PC-3 (cell line): ENCODE data around the gene CYP4V2. TPM values are rescaled to one million over a fixed set of nuclear protein-coding genes. Genes with fewer than 3 reads are reported as not detected.

Experiments used
- ATAC-seq: fragments of 200-7000 bp; cut with Tn5 transposase; 2 replicates; pipeline ENCODE4 v1.9.1; 2020; ENCODE audit warnings: mild to moderate bottlenecking, moderate library complexity
- BruUV-seq: library from RNA; stranded (reverse); fragments of 400-500 nt; replicated peaks from 2 replicates; lab custom pipeline; 2021; lab: Mats Ljungman, UMichigan
- CTCF ChIA-PET: fragments of 300-600 bp; sonication (Branson Sonifier 250); formaldehyde crosslinking; loops from one replicate; lab custom pipeline; 2022; ENCODE audit warnings: antibody characterized with exemption; lab: Charles Lee
- POLR2A ChIA-PET: fragments of 300-600 bp; sonication (Branson Sonifier 250); formaldehyde crosslinking; loops from one replicate; lab custom pipeline; 2022; ENCODE audit warnings: antibody characterized with exemption; ENCODE audit not compliant: unreplicated experiment; lab: Charles Lee
- DNase-seq: peaks from one replicate; pipeline ENCODE4 v3.0.0-alpha.2; 2015
- H2AFZ ChIP-seq: fragments of 300-600 bp; sonication (generic); 2 replicates; pipeline ENCODE4 v1.6.0; 2016; ENCODE audit warnings: antibody characterized with exemption, low read length
- H3F3A ChIP-seq: fragments of 300-600 bp; sonication (generic); one replicate; pipeline ENCODE4 v1.6.0; 2017; ENCODE audit warnings: antibody characterized with exemption, low read length, control low read depth, mild to moderate bottlenecking; ENCODE audit not compliant: unreplicated experiment
- H3K27ac ChIP-seq: fragments of 300-600 bp; sonication (generic); 2 replicates; pipeline ENCODE4 v1.5.1; 2016; ENCODE audit warnings: mild to moderate bottlenecking, low read length
- H3K27me3 ChIP-seq: fragments of 300-600 bp; sonication (generic); 2 replicates; pipeline ENCODE4 v1.6.1; 2016; ENCODE audit warnings: low read length, mixed read lengths
- H3K36me3 ChIP-seq: fragments of 300-600 bp; sonication (generic); 2 replicates; pipeline ENCODE4 v1.6.1; 2016; ENCODE audit warnings: low read depth, mixed run types, low read length, mixed read lengths
- H3K4me1 ChIP-seq: fragments of 300-600 bp; sonication (generic); 2 replicates; pipeline ENCODE4 v1.5.1; 2016; ENCODE audit warnings: low read length; ENCODE audit not compliant: insufficient read depth
- H3K4me2 ChIP-seq: fragments of 300-600 bp; sonication (generic); 2 replicates; pipeline ENCODE4 v1.6.0; 2016; ENCODE audit warnings: low read length
- H3K4me3 ChIP-seq: fragments of 300-600 bp; sonication (generic); 2 replicates; pipeline ENCODE4 v1.5.1; 2016; ENCODE audit warnings: mild to moderate bottlenecking, low read length, mixed read lengths
- H3K79me2 ChIP-seq: fragments of 300-600 bp; sonication (generic); 2 replicates; pipeline ENCODE4 v1.6.1; 2017; ENCODE audit warnings: low read length, mixed read lengths
- H3K9ac ChIP-seq: fragments of 300-600 bp; sonication (generic); 2 replicates; pipeline ENCODE4 v1.6.0; 2016; ENCODE audit warnings: mild to moderate bottlenecking, low read length
- H3K9me2 ChIP-seq: fragments of 300-600 bp; sonication (generic); replicated peaks from 2 replicates; pipeline ENCODE4 v1.6.1; 2016; ENCODE audit warnings: mixed run types, low read length, mixed read lengths
- H3K9me3 ChIP-seq: fragments of 300-600 bp; sonication (generic); 2 replicates; pipeline ENCODE4 v1.6.1; 2016; ENCODE audit warnings: low read length, mixed read lengths
- H4K20me1 ChIP-seq: fragments of 300-600 bp; sonication (generic); 2 replicates; pipeline ENCODE4 v1.6.1; 2016; ENCODE audit warnings: low read length, mixed read lengths
- CTCF ChIP-seq: fragments of 300-600 bp; sonication (generic); conservative IDR thresholded peaks from 2 replicates; pipeline ENCODE4 v1.5.1; 2017; ENCODE audit warnings: antibody characterized with exemption, low read depth, mild to moderate bottlenecking, low read length
- EZH2 ChIP-seq: fragments of 300-600 bp; sonication (generic); IDR thresholded peaks from one replicate; pipeline ENCODE4 v1.6.1; 2017; ENCODE audit warnings: antibody characterized with exemption, mild to moderate bottlenecking, low read length; ENCODE audit not compliant: unreplicated experiment
- EZH2phosphoT487 ChIP-seq: fragments of 300-600 bp; sonication (generic); IDR thresholded peaks from 2 replicates; pipeline ENCODE4 v1.6.1; 2018; ENCODE audit warnings: mild to moderate bottlenecking, antibody characterized with exemption, low read length, borderline replicate concordance
- intact Hi-C: fragments of 100-400 bp; cut with micrococcal nuclease; formaldehyde crosslinking; loops from 2 replicates; pipeline ENCODE4 v1.9.0; 2023
- total RNA-seq: library from RNA; depleted of rRNA; stranded (reverse); fragments of >200 nt; gene quantifications from 2 replicates; pipeline ENCODE4 v1.2.3, GENCODE V29; 2014

The CYP4V2 gene
- total RNA-seq, 1 experiment from 2014 or later = 0.69 TPM

- no peak overlapping the region for H3K4me3 ChIP-seq
- no peaks in the 10 kb centered on the region for H3K36me3 ChIP-seq
- no peaks in the 10 kb centered on the region for H3K9me2 ChIP-seq
- H3F3A ChIP-seq = no peaks in the 10 kb centered on the region
- H3K79me2 ChIP-seq = no peaks in the 10 kb centered on the region
- H3K9ac ChIP-seq = no peak overlapping the region
- no peak for ATAC-seq
- no peak for DNase-seq
- CTCF ChIA-PET = no interaction called here
- H3K27ac ChIP-seq = no peak overlapping the region
- H4K20me1 ChIP-seq = no peaks in the 10 kb centered on the region
- intact Hi-C loops = no loop called here
- no peaks in the 10 kb centered on the region for H3K4me1 ChIP-seq
- no TSS peak for BruUV-seq
- H3K27me3 ChIP-seq = no peaks in the 10 kb centered on the region
- no peak overlapping the region for H2AFZ ChIP-seq
- no peaks in the 10 kb centered on the region for H3K9me3 ChIP-seq
- TF ChIP-seq CTCF (no peak), EZH2 (no peak), EZH2phosphoT487 (no peak)
- H3K4me2 ChIP-seq = no peak overlapping the region
- POLR2A ChIA-PET = no interaction called here
These were observed 34.5 kb downstream of the CYP4V2 start for GRCh38 chr4:186225848-186226247.

GRCh38 chr4:186226521-186227189 lies 35.3 kb downstream of the CYP4V2 start:
- Histone ChIP-seq H3K9me3 (no peaks in the 10 kb centered on the region), H3K9me2 (no peaks in the 10 kb centered on the region), H3K4me2 (no peak overlapping the region), H3K79me2 (no peaks in the 10 kb centered on the region), H3F3A (no peaks in the 10 kb centered on the region), H4K20me1 (no peaks in the 10 kb centered on the region), H3K4me3 (no peak overlapping the region), H3K27ac (no peak overlapping the region), H3K9ac (no peak overlapping the region), H3K4me1 (no peaks in the 10 kb centered on the region), H3K36me3 (no peaks in the 10 kb centered on the region), H2AFZ (no peak overlapping the region), H3K27me3 (no peaks in the 10 kb centered on the region)
- CTCF ChIA-PET = no interaction called here
- intact Hi-C loops = no loop called here
- POLR2A ChIA-PET = no interaction called here
- ATAC-seq (no peak), DNase-seq (no peak)
- TF ChIP-seq CTCF (no peak), EZH2 (no peak)
- no TSS peak for BruUV-seq

GRCh38 chr4:186227221-186227620 lies 35.9 kb downstream of the CYP4V2 start, which contains the start of gene KLKB1:
Gene KLKB1 (plus strand): TSS chr4:186227507. CDS start chr4:186228196, 689 bp downstream.
- no peak within 1 kb of the TSS for H3K9ac ChIP-seq
- no peaks in the 10 kb centered on the region for H3K4me1 ChIP-seq
- H3K4me2 ChIP-seq = 0 out of 2 replicates have a peak within 1 kb of the TSS, but pooled peaks have one; percentile 16
- no peaks in the 10 kb centered on the region for H3F3A ChIP-seq
- BruUV-seq = no TSS peak
- ChIA-PET POLR2A (no interaction called here), CTCF (no interaction called here)
- no peaks in the 10 kb centered on the region for H3K36me3 ChIP-seq
- H4K20me1 ChIP-seq = no peaks in the 10 kb centered on the region
- H3K9me2 ChIP-seq = no peaks in the 10 kb centered on the region
- H3K27ac ChIP-seq = no peak within 1 kb of the TSS
- no peaks in the 10 kb centered on the region for H3K27me3 ChIP-seq
- H3K79me2 ChIP-seq = no peaks in the 10 kb centered on the region
- intact Hi-C loops = no loop called here
- ATAC-seq = no peak
- no peaks in the 10 kb centered on the region for H3K9me3 ChIP-seq
- H3K4me3 ChIP-seq = no peak within 1 kb of the TSS
- DNase-seq = no peak
- TF ChIP-seq EZH2 (no peak), CTCF (no peak), EZH2phosphoT487 (no peak)
- no peak within 1 kb of the TSS for H2AFZ ChIP-seq
